Measurements from ENCODE around the gene ATP4B. TPM values are rescaled to one million over a fixed set of nuclear protein-coding genes. Genes with fewer than 3 reads are reported as not detected.
A peak's percentile ranks its signal among the peaks of the same experiment; 100 is the strongest.
"Not testable (repeated sequence)": the region's sequence is repeated elsewhere in the genome, so short reads cannot be mapped to it uniquely, and the experiment has no call there.

Gene ATP4B
- total and polyA plus RNA-seq, 2 experiments from 2014 or later: 16.2 to 30.8 TPM

GRCh38 chr13:113621498-113621897 lies 36.5 kb downstream of the ATP4B start:
- H3K4me2 ChIP-seq; H3K9me2 ChIP-seq (replicated peaks; ENCODE audit: insufficient read depth); H3K36me3 ChIP-seq (replicated peaks; ENCODE audit: insufficient read depth, low read depth); H2AFZ ChIP-seq; H4K20me1 ChIP-seq (ENCODE audit: insufficient read depth, poor library complexity, severe bottlenecking); H3K4me3 ChIP-seq; H3K27me3 ChIP-seq; H3K27ac ChIP-seq; DNase-seq (ENCODE audit: low spot score); H3K9me3 ChIP-seq (ENCODE audit: low read depth): not testable (repeated sequence)
- WGBS (ENCODE audit: low lambda C conversion rate, missing lambda C conversion rate): 92% methylated on average over 13 of the region's 13 CpGs
- Histone ChIP-seq H3K79me2 (peaks cover 37% of the 10 kb centered on the region), H3K4me1 (ENCODE audit: insufficient read depth) (peaks cover 12% of the 10 kb centered on the region)
- TF ChIP-seq CTCF (IDR thresholded peaks at IDR 0.05; ENCODE audit: poor library complexity): peak; percentile 13

GRCh38 chr13:113621046-113621445 lies 37.0 kb downstream of the ATP4B start:
- DNase-seq (ENCODE audit: low spot score): no peak
- 97% methylated on average over 15 of the region's 15 CpGs for WGBS (ENCODE audit: low lambda C conversion rate, missing lambda C conversion rate)
- H3K4me2 ChIP-seq: no peak overlapping the region
- H3K4me1 ChIP-seq (ENCODE audit: insufficient read depth): peaks cover 12% of the 10 kb centered on the region
- no peaks in the 10 kb centered on the region for H3K9me2 ChIP-seq (replicated peaks; ENCODE audit: insufficient read depth)
- H3K9me3 ChIP-seq (ENCODE audit: low read depth): no peaks in the 10 kb centered on the region
- no peaks in the 10 kb centered on the region for H3K36me3 ChIP-seq (replicated peaks; ENCODE audit: insufficient read depth, low read depth)
- no peak overlapping the region for H2AFZ ChIP-seq
- no peak overlapping the region for H3K4me3 ChIP-seq
- no peak overlapping the region for H3K27ac ChIP-seq
- TF ChIP-seq EZH2 (IDR thresholded peaks at IDR 0.05; ENCODE audit: borderline replicate concordance): no peak
- TF ChIP-seq EZH2phosphoT487 (IDR thresholded peaks at IDR 0.05; ENCODE audit: low read depth, severe bottlenecking, unreplicated experiment): no peak
- TF ChIP-seq CTCF (IDR thresholded peaks at IDR 0.05; ENCODE audit: poor library complexity): no peak
- H3K79me2 ChIP-seq: peaks cover 35% of the 10 kb centered on the region
- no peaks in the 10 kb centered on the region for H3K27me3 ChIP-seq
- H4K20me1 ChIP-seq (ENCODE audit: insufficient read depth, poor library complexity, severe bottlenecking): peaks cover 8% of the 10 kb centered on the region

GRCh38 chr13:113620036-113620796 lies 37.8 kb downstream of the ATP4B start:
- H3K4me1 ChIP-seq (ENCODE audit: insufficient read depth): peaks cover 12% of the 10 kb centered on the region
- no peaks in the 10 kb centered on the region for H3K27me3 ChIP-seq
- peaks cover 41% of the 10 kb centered on the region for H3K79me2 ChIP-seq
- H3K27ac ChIP-seq: no peak overlapping the region
- WGBS (ENCODE audit: low lambda C conversion rate, missing lambda C conversion rate): 94% methylated on average over 15 of the region's 15 CpGs
- no peak for DNase-seq (ENCODE audit: low spot score)
- no peak overlapping the region for H2AFZ ChIP-seq
- no peak overlapping the region for H3K4me3 ChIP-seq
- no peaks in the 10 kb centered on the region for H3K36me3 ChIP-seq (replicated peaks; ENCODE audit: insufficient read depth, low read depth)
- H3K4me2 ChIP-seq: no peak overlapping the region
- H3K9me3 ChIP-seq (ENCODE audit: low read depth): no peaks in the 10 kb centered on the region
- H3K9me2 ChIP-seq (replicated peaks; ENCODE audit: insufficient read depth): no peaks in the 10 kb centered on the region
- TF ChIP-seq EZH2phosphoT487 (IDR thresholded peaks at IDR 0.05; ENCODE audit: low read depth, severe bottlenecking, unreplicated experiment): no peak
- TF ChIP-seq EZH2 (IDR thresholded peaks at IDR 0.05; ENCODE audit: borderline replicate concordance): no peak
- TF ChIP-seq CTCF (IDR thresholded peaks at IDR 0.05; ENCODE audit: poor library complexity): no peak
- peaks cover 8% of the 10 kb centered on the region for H4K20me1 ChIP-seq (ENCODE audit: insufficient read depth, poor library complexity, severe bottlenecking)
